Trophoblast cell (in vitro differentiated cells and primary cell): ENCODE data around the gene PPP1R3A.

Experiments used
- DNase-seq, 2 donors: peaks; one replicate each; pipeline ENCODE4 v3.0.0-alpha.2; 2016
- H2AFZ ChIP-seq: 2 replicates; pipeline ENCODE4 v1.6.1; 2013; ENCODE audit warnings: low read length, moderate library complexity, mild to moderate bottlenecking; ENCODE audit not compliant: insufficient read depth, poor library complexity
- H2AK5ac ChIP-seq: 2 replicates; pipeline ENCODE4 v1.6.1; 2013; ENCODE audit warnings: mild to moderate bottlenecking, low read length
- H2BK120ac ChIP-seq: 2 replicates; pipeline ENCODE4 v1.6.1; 2013; ENCODE audit warnings: low read length, mild to moderate bottlenecking, moderate library complexity; ENCODE audit not compliant: insufficient read depth, poor library complexity
- H2BK12ac ChIP-seq: 2 replicates; pipeline ENCODE4 v1.6.1; 2013; ENCODE audit warnings: mild to moderate bottlenecking, low read length, moderate library complexity
- H2BK5ac ChIP-seq: 2 replicates; pipeline ENCODE4 v1.6.1; 2013; ENCODE audit warnings: low read length, low read depth, moderate library complexity, mild to moderate bottlenecking; ENCODE audit not compliant: poor library complexity
- H3K14ac ChIP-seq: 2 replicates; pipeline ENCODE4 v1.6.1; 2013; ENCODE audit warnings: mild to moderate bottlenecking, low read length
- H3K18ac ChIP-seq: 2 replicates; pipeline ENCODE4 v1.6.1; 2013; ENCODE audit warnings: mild to moderate bottlenecking, low read length
- H3K23ac ChIP-seq: 2 replicates; pipeline ENCODE4 v1.6.1; 2013; ENCODE audit warnings: low read length
- H3K27ac ChIP-seq: 2 replicates; pipeline ENCODE4 v1.5.1; 2013; ENCODE audit warnings: low read depth, mild to moderate bottlenecking, inconsistent platforms, low read length, moderate library complexity
- H3K27me3 ChIP-seq: 2 replicates; pipeline ENCODE4 v1.6.1; 2013; ENCODE audit warnings: inconsistent platforms, mild to moderate bottlenecking, low read length, moderate library complexity; ENCODE audit not compliant: insufficient read depth
- H3K36me3 ChIP-seq, 2 experiments: 1 replicate in 1 of 2; 2 replicates in 1 of 2; pipeline ENCODE4 v1.6.1; 2013; ENCODE audit warnings: low read length in 2 of 2, mild to moderate bottlenecking in 2 of 2, moderate library complexity in 1 of 2; ENCODE audit not compliant: insufficient read depth in 2 of 2, control insufficient read depth in 1 of 2
- H3K4ac ChIP-seq: 2 replicates; pipeline ENCODE4 v1.6.1; 2013; ENCODE audit warnings: low read depth, mild to moderate bottlenecking, low read length, moderate library complexity
- H3K4me1 ChIP-seq, 2 experiments: 1 replicate in 1 of 2; 2 replicates in 1 of 2; pipeline ENCODE4 v1.6.1; 2013; ENCODE audit warnings: low read length in 2 of 2, mild to moderate bottlenecking in 2 of 2, moderate library complexity in 1 of 2; ENCODE audit not compliant: insufficient read depth in 2 of 2, control insufficient read depth in 1 of 2
- H3K4me2 ChIP-seq: 2 replicates; pipeline ENCODE4 v1.6.1; 2013; ENCODE audit warnings: inconsistent platforms, mild to moderate bottlenecking, low read length, moderate library complexity
- H3K4me3 ChIP-seq: 2 replicates; pipeline ENCODE4 v1.5.1; 2013; ENCODE audit warnings: mild to moderate bottlenecking, low read depth, low read length, inconsistent platforms
- H3K79me1 ChIP-seq: one replicate; pipeline ENCODE4 v1.6.1; 2013; ENCODE audit warnings: low read length
- H3K79me2 ChIP-seq: 2 replicates; pipeline ENCODE4 v1.6.1; 2013; ENCODE audit warnings: low read length, mild to moderate bottlenecking; ENCODE audit not compliant: control insufficient read depth, insufficient read depth, poor library complexity
- H3K9ac ChIP-seq: 2 replicates; pipeline ENCODE4 v1.6.1; 2013; ENCODE audit warnings: mild to moderate bottlenecking, low read length
- H3K9me3 ChIP-seq: 2 replicates; pipeline ENCODE4 v1.6.1; 2013; ENCODE audit warnings: low read depth, mild to moderate bottlenecking, control low read depth, inconsistent platforms, low read length; ENCODE audit not compliant: insufficient read depth
- H4K12ac ChIP-seq: 2 replicates; pipeline ENCODE4 v1.6.1; 2013; ENCODE audit warnings: low read depth, mild to moderate bottlenecking, low read length, moderate library complexity
- H4K8ac ChIP-seq: 2 replicates; pipeline ENCODE4 v1.6.1; 2013; ENCODE audit warnings: low read depth, mild to moderate bottlenecking, low read length, moderate library complexity
- H4K91ac ChIP-seq: one replicate; pipeline ENCODE4 v1.6.1; 2013; ENCODE audit warnings: low read depth, mild to moderate bottlenecking, low read length, moderate library complexity
- WGBS: extraction: QIAGEN DNeasy Blood & Tissue Kit; methylation state at CpG from one replicate; pipeline ENCODE4 v1.1.7; 2013; ENCODE audit warnings: missing lambda C conversion rate; ENCODE audit not compliant: insufficient read length, insufficient coverage; ENCODE audit errors: extremely low coverage; 5-methylcytosine and 5-hydroxymethylcytosine counted together

The PPP1R3A gene

DNA sequence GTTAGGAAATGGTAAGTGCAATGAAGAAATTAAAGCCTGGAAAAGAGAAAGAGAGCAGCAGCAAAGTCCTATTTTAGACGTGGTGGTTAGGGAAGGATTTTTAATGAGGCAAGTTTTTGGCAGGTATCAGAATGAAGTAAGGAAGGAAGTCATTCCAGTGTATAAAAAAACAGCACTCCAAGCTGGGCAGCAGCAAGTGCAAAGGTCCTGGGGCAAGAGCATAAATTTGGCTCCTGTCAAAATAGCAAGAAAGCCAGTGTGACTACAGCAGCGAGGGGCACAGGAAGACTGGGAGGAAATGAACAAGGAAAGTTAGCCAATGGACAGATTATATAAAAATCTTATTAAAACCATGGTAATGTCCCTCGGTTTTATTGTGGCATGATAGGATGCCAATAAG, 90.2 kb downstream of the PPP1R3A start:
- H3K23ac ChIP-seq = no peak overlapping the region
- H3K36me3 ChIP-seq = no peaks in the 10 kb centered on the region
- H2BK12ac ChIP-seq = no peak overlapping the region
- H2AFZ ChIP-seq = no peak overlapping the region
- no peak for DNase-seq
- H3K79me1 ChIP-seq = no peaks in the 10 kb centered on the region
- no peak overlapping the region for H2BK120ac ChIP-seq
- H3K4me1 ChIP-seq = no peaks in the 10 kb centered on the region
- no peak overlapping the region for H2BK5ac ChIP-seq
- no peaks in the 10 kb centered on the region for H3K9me3 ChIP-seq
- no peak overlapping the region for H3K14ac ChIP-seq
- H3K27ac ChIP-seq = no peak overlapping the region
- H3K27me3 ChIP-seq = no peaks in the 10 kb centered on the region
- H3K79me2 ChIP-seq = no peaks in the 10 kb centered on the region
- H4K12ac ChIP-seq = no peak overlapping the region
- H3K18ac ChIP-seq = no peak overlapping the region
- H3K9ac ChIP-seq = no peak overlapping the region
- no peak overlapping the region for H3K4me2 ChIP-seq
- no peak overlapping the region for H4K91ac ChIP-seq
- H3K4ac ChIP-seq = no peak overlapping the region
- no CpG with 5 or more reads among the region's 3 CpGs for WGBS
- H4K8ac ChIP-seq = no peak overlapping the region
- H2AK5ac ChIP-seq = no peak overlapping the region
- no peak overlapping the region for H3K4me3 ChIP-seq
